IPS-15b (cell line): ENCODE results near the gene HLTF.

Experiments
- H3K27me3 ChIP-seq: one replicate; pipeline ENCODE4 v1.6.1; 2013; ENCODE audit warnings: low read length; ENCODE audit not compliant: control insufficient read depth, insufficient read depth
- H3K36me3 ChIP-seq: one replicate; pipeline ENCODE4 v1.6.1; 2013; ENCODE audit warnings: low read length; ENCODE audit not compliant: control insufficient read depth, insufficient read depth
- H3K4me1 ChIP-seq: one replicate; pipeline ENCODE4 v1.6.1; 2013; ENCODE audit warnings: mild to moderate bottlenecking, low read length; ENCODE audit not compliant: control insufficient read depth, insufficient read depth
- H3K4me3 ChIP-seq: one replicate; pipeline ENCODE4 v1.5.1; 2013; ENCODE audit warnings: low read depth, low read length
- H3K9ac ChIP-seq: one replicate; pipeline ENCODE4 v1.6.1; 2013; ENCODE audit warnings: low read depth, mild to moderate bottlenecking, low read length
- H3K9me3 ChIP-seq: one replicate; pipeline ENCODE4 v1.6.1; 2013; ENCODE audit warnings: mild to moderate bottlenecking, low read length; ENCODE audit not compliant: control insufficient read depth, insufficient read depth

The HLTF gene

DNA sequence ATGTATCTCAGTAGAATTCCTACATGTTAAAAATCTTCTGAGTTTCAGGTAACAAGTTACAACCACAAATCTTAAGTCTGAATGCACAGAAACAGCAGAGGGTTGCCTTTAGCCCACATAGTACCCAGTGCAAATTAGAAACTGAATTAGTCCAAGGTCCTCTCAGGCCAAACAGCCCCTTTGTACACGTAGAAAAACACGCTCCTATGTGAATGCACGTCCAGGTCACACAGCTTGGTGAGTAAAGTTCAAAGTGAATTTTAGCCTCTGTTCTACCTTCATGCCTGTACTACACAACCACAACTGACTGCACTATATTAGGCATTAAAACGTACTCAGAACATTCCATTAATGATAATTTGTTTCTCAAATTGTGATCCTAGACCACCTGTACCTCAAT is 48.6 kb downstream of the HLTF start:
- no peak overlapping the region for H3K4me3 ChIP-seq
- no peak overlapping the region for H3K9ac ChIP-seq
- no peaks in the 10 kb centered on the region for H3K36me3 ChIP-seq
- H3K4me1 ChIP-seq, result no peaks in the 10 kb centered on the region
- H3K9me3 ChIP-seq, result no peaks in the 10 kb centered on the region
- H3K27me3 ChIP-seq, result no peaks in the 10 kb centered on the region

DNA sequence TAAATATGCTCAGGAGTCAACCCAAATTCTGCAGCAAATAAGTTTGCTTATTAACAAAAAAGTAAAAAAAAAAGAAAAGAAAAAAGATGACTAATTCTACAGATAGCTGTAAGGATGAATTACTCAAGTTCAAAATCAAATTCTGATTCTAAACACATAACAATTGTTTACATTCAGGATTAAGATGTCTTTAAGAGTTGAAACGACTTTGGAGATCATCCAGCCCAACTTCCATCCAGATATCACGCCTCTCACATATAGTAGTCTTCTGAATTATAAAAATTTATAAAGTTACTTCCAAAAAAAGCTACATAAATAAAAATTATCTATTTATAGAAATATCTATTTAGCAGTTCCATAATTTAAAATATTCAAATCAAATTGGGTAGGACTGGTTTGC is 55.2 kb downstream of the HLTF start:
- H3K4me3 ChIP-seq, result no peak overlapping the region
- no peaks in the 10 kb centered on the region for H3K9me3 ChIP-seq
- H3K9ac ChIP-seq, result no peak overlapping the region
- H3K27me3 ChIP-seq, result no peaks in the 10 kb centered on the region
- H3K4me1 ChIP-seq, result no peaks in the 10 kb centered on the region
- no peaks in the 10 kb centered on the region for H3K36me3 ChIP-seq

DNA sequence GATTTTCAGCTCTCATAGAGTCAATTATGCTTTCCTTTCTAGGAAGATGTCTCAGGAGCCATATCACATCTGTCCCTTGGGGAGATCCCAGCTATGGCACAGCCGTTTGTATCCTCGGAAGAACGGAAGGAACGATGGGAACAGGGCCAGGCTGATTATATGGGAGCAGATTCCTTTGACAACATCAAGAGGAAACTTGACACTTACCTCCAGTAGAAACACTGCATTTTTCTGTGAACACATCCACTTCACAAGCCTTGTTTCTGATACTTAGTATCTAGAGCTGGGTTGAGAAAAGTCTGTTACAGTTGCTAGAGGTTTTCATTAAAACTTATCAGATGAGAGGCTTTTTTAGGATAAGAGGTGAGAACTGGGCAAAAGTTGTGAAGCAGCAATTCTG is 59.6 kb downstream of the HLTF start:
- Histone ChIP-seq H3K9ac (no peak overlapping the region), H3K9me3 (peaks cover 14% of the 10 kb centered on the region), H3K27me3 (no peaks in the 10 kb centered on the region), H3K4me1 (peaks cover 5% of the 10 kb centered on the region), H3K36me3 (peaks cover 9% of the 10 kb centered on the region), H3K4me3 (no peak overlapping the region)

DNA sequence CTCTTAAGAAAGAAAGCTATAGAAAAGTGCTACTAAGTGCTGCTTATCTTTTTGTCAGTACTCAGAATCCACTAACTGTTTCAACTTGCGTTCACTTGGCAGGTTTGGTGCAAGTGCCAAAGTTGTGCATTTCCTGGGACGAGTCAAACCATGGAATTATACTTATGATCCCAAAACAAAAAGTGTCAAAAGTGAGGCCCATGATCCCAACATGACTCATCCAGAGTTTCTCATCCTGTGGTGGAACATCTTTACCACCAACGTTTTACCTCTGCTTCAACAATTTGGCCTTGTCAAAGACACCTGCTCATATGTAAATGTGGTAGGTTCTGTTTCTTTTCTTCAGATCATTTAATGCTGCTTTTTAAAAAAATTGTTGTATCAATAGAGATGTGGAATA is 62.4 kb downstream of the HLTF start:
- Histone ChIP-seq H3K4me1 (peaks cover 29% of the 10 kb centered on the region), H3K27me3 (no peaks in the 10 kb centered on the region), H3K36me3 (peaks cover 9% of the 10 kb centered on the region), H3K9ac (no peak overlapping the region), H3K9me3 (peaks cover 14% of the 10 kb centered on the region), H3K4me3 (no peak overlapping the region)

DNA sequence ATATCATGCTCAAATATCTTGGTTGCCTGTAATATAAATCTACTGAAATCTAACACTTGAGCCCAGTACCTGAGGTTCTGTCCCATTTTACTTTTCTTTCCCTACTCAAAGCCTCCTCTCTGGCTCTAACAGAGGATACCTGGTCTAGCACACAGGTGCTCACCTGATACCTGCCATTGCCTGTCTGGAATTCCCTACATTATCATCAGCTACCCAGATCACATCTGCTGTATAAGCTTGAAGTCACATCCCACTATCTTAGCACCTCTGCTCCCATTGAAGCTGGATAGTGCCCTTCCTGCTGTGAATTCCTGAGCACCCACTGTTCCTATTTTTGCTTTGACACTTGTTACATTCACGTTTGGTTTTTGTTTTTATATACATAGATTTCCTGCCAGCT is 64.5 kb downstream of the HLTF start:
- H3K4me3 ChIP-seq, result no peak overlapping the region
- H3K27me3 ChIP-seq, result no peaks in the 10 kb centered on the region
- H3K36me3 ChIP-seq, result peaks cover 9% of the 10 kb centered on the region
- H3K9ac ChIP-seq, result no peak overlapping the region
- peaks cover 14% of the 10 kb centered on the region for H3K9me3 ChIP-seq
- peaks cover 29% of the 10 kb centered on the region for H3K4me1 ChIP-seq

DNA sequence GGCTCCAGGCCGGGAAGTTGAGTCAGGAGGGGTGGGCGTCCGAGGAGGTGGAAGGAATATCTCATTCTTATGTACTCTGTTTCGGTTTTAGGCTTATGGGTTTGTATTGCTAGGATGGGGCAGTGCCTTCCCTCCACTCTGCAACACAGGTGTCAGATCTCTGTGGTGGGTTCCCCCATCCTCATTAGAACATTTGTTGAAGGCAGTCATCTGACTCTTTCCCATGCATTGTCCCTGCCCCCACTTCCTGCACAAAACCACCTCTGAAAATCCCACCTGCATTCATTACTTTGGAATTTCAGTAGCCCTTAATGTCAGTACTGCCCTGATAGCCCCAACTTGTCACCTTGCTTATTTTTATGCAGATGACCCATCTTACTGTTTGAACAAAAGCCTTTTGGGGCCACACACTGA is 65.5 kb downstream of the HLTF start:
- Histone ChIP-seq H3K9me3 (peaks cover 14% of the 10 kb centered on the region), H3K4me3 (peak overlapping the region; percentile 5), H3K36me3 (peaks cover 9% of the 10 kb centered on the region), H3K4me1 (peaks cover 29% of the 10 kb centered on the region), H3K27me3 (no peaks in the 10 kb centered on the region), H3K9ac (no peak overlapping the region)

DNA sequence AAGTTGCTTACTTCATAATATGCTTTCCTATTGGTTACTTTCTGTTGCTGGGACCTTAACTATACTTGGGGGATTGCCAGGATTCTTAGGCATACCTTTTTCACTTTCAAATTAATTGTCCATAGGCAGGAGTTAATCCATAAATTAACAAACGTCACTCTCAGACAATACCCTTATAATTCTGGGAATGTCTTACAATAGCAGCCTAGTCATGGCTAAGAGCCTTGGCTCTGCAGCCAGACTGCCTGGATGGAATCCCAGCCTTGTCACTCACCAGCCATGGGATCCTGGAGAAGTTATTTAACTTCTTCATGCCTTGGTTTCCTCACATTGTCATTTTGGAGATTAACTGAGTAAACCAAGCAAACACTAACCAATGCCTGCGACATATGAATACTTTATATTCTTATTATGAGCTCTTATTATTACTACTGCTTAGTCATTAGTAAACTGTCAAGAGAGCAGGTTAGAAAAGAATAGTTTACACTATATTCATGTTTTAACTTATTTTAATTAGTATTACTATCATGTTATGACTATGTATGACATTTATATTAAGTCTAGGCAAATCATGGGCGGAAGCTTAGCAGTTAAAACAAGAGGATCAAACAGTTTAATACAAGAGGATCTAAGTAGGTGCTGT is 66.0 kb downstream of the HLTF start:
- H3K9me3 ChIP-seq, result peaks cover 11% of the 10 kb centered on the region
- H3K27me3 ChIP-seq, result no peaks in the 10 kb centered on the region
- peak overlapping the region; percentile 5 for H3K4me3 ChIP-seq
- no peak overlapping the region for H3K9ac ChIP-seq
- H3K36me3 ChIP-seq, result peaks cover 8% of the 10 kb centered on the region
- H3K4me1 ChIP-seq, result peaks cover 29% of the 10 kb centered on the region

DNA sequence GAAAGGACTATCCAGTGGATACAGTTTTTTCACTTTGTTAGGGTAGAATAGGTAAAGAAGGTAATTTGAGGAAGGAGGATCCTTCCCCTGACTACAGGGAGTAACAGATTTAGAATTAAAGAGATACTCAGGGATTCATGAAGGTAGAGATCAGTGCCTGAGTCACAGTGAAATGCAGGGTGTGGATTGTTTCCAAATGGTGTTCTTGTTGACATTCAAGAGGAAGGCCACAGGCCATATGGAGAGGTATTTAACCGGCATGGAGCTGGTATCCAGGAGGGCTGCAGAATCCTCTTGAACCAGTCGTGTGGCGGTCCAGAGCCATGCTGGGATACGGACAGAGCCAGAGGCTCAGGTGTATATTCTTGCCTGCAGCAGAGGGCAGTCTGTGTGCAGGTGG is 66.8 kb downstream of the HLTF start:
- H3K9me3 ChIP-seq, result peaks cover 4% of the 10 kb centered on the region
- H3K4me3 ChIP-seq, result no peak overlapping the region
- no peaks in the 10 kb centered on the region for H3K27me3 ChIP-seq
- no peak overlapping the region for H3K9ac ChIP-seq
- H3K4me1 ChIP-seq, result peaks cover 29% of the 10 kb centered on the region
- peaks cover 4% of the 10 kb centered on the region for H3K36me3 ChIP-seq

- no peaks in the 10 kb centered on the region for H3K27me3 ChIP-seq
- H3K4me3 ChIP-seq, result no peak overlapping the region
- H3K9me3 ChIP-seq, result no peaks in the 10 kb centered on the region
- peaks cover 29% of the 10 kb centered on the region for H3K4me1 ChIP-seq
- no peak overlapping the region for H3K9ac ChIP-seq
- no peaks in the 10 kb centered on the region for H3K36me3 ChIP-seq
Measured at GRCh38 chr3:149018247-149018646, 68.1 kb downstream of the HLTF start.

- no peaks in the 10 kb centered on the region for H3K27me3 ChIP-seq
- peaks cover 26% of the 10 kb centered on the region for H3K4me1 ChIP-seq
- H3K4me3 ChIP-seq, result no peak overlapping the region
- H3K36me3 ChIP-seq, result peaks cover 5% of the 10 kb centered on the region
- H3K9ac ChIP-seq, result peak overlapping the region; percentile 24
- no peaks in the 10 kb centered on the region for H3K9me3 ChIP-seq
Measured at GRCh38 chr3:149016669-149017541, 69.4 kb downstream of the HLTF start.

GRCh38 chr3:149016242-149016641 is 70.1 kb downstream of the HLTF start:
- Histone ChIP-seq H3K9ac (peak overlapping the region; percentile 24), H3K9me3 (no peaks in the 10 kb centered on the region), H3K4me1 (peaks cover 20% of the 10 kb centered on the region), H3K36me3 (peaks cover 11% of the 10 kb centered on the region), H3K27me3 (no peaks in the 10 kb centered on the region), H3K4me3 (no peak overlapping the region)

DNA sequence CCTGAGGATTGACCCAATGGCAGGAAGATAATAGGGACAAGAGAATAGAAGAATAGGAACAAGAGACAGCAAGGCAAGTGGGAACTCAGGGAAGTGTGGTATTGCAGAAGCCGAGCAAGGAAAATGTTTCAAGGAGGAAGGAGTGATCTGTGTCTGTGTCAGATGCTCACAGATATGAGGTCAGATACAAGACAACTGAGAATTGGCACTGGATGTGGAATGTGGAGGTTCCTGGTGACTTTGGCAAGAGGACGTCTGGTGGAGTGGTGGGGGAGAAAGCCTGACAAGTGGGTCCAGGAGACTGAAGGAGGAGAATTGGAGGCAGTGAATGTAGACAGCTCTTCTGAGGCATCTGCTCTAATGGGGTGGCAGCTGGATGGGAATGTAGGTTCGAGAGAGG is 70.9 kb downstream of the HLTF start:
- Histone ChIP-seq H3K9me3 (no peaks in the 10 kb centered on the region), H3K9ac (no peak overlapping the region), H3K27me3 (no peaks in the 10 kb centered on the region), H3K4me3 (no peak overlapping the region), H3K4me1 (peaks cover 12% of the 10 kb centered on the region), H3K36me3 (peaks cover 13% of the 10 kb centered on the region)
